Lung (tissue), 12 donors: ENCODE data around the gene SLX4. TPM values are rescaled to one million over a fixed set of nuclear protein-coding genes. Genes with fewer than 3 reads are reported as not detected.

Source experiments
- ATAC-seq: fragments of 200-7000 bp; cut with Tn5 transposase; one replicate; pipeline ENCODE4 v1.9.1; 2020; ENCODE audit warnings: moderate number of reproducible peaks; ENCODE audit not compliant: insufficient read depth, low FRiP score
- DNase-seq, 3 donors: peaks; one replicate each; pipeline ENCODE4 v3.0.0-alpha.2; 2013 to 2017
- H3K27ac ChIP-seq, 2 donors: one replicate each; pipeline ENCODE4 v1.5.1; 2013; ENCODE audit warnings: mild to moderate bottlenecking in 2 of 2, moderate library complexity in 2 of 2, control low read depth in 1 of 2, inconsistent platforms in 1 of 2, low read depth in 1 of 2, low read length in 1 of 2
- H3K27me3 ChIP-seq, 3 donors: one replicate each; pipeline ENCODE4 v1.5.1; 2013; ENCODE audit warnings: low read length in 2 of 3; ENCODE audit not compliant: control insufficient read depth in 3 of 3, insufficient read depth in 3 of 3
- H3K36me3 ChIP-seq, 4 donors: one replicate each; pipeline ENCODE4 v1.5.1; 2013; ENCODE audit warnings: low read length in 4 of 4, mild to moderate bottlenecking in 1 of 4, moderate library complexity in 1 of 4; ENCODE audit not compliant: control insufficient read depth in 4 of 4, insufficient read depth in 4 of 4
- H3K4me1 ChIP-seq, 5 donors: one replicate each; pipeline ENCODE4 v1.5.1; 2013; ENCODE audit warnings: low read length in 5 of 5, mild to moderate bottlenecking in 2 of 5, moderate library complexity in 1 of 5; ENCODE audit not compliant: control insufficient read depth in 5 of 5, insufficient read depth in 5 of 5
- H3K4me3 ChIP-seq: one replicate; pipeline ENCODE4 v1.5.1; 2013; ENCODE audit warnings: mild to moderate bottlenecking, control low read depth, moderate library complexity
- H3K9ac ChIP-seq, 2 donors: one replicate each; pipeline ENCODE4 v1.5.1; 2013; ENCODE audit warnings: low read length in 2 of 2, control low read depth in 1 of 2; ENCODE audit not compliant: insufficient read depth in 1 of 2
- H3K9me3 ChIP-seq, 4 donors: one replicate each; pipeline ENCODE4 v1.5.1; 2013; ENCODE audit warnings: low read length in 3 of 4, mild to moderate bottlenecking in 1 of 4, moderate library complexity in 1 of 4; ENCODE audit not compliant: control insufficient read depth in 4 of 4, insufficient read depth in 3 of 4
- WGBS, 2 donors: extraction: QIAGEN DNeasy Blood & Tissue Kit; methylation state at CpG; one replicate each; pipeline ENCODE4 v1.1.7; 2013; 5-methylcytosine and 5-hydroxymethylcytosine counted together
- polyA plus RNA-seq, 2 donors: library from polyadenylated mRNA; stranded (reverse); fragments of 200-250 nt; gene quantifications; one replicate each; pipeline ENCODE4 v1.2.1, GENCODE V29; 2013
- total RNA-seq, 2 donors: library from RNA; depleted of rRNA in 1 of 2; stranded (reverse); fragments of >200 nt in 1 of 2; gene quantifications; one replicate each; pipeline ENCODE4 v1.2.1, GENCODE V29; 2014 to 2021
- TF ChIP-seq, protein P1 (sequence below): IDR thresholded peaks from 2 replicates; pipeline ENCODE4 v1.5.1; 2012; ENCODE audit warnings: mild to moderate bottlenecking; ENCODE audit errors: control extremely low read depth, extremely low read depth
- donor health status: control.
- donor health status: control.
- donor health status: Bipolar disorder and iron deficiency.
- donor health status: healthy.
- donor health status: DM: yes; HTN: yes; CAD: no.

Gene SLX4
- total and polyA plus RNA-seq, 4 donors, result 2.4 to 7.0 (median 3.7) TPM

- WGBS, 2 donors, result 28 to 79% methylated on average over 27 of the region's 27 CpGs
- TF ChIP-seq, protein P1, sequence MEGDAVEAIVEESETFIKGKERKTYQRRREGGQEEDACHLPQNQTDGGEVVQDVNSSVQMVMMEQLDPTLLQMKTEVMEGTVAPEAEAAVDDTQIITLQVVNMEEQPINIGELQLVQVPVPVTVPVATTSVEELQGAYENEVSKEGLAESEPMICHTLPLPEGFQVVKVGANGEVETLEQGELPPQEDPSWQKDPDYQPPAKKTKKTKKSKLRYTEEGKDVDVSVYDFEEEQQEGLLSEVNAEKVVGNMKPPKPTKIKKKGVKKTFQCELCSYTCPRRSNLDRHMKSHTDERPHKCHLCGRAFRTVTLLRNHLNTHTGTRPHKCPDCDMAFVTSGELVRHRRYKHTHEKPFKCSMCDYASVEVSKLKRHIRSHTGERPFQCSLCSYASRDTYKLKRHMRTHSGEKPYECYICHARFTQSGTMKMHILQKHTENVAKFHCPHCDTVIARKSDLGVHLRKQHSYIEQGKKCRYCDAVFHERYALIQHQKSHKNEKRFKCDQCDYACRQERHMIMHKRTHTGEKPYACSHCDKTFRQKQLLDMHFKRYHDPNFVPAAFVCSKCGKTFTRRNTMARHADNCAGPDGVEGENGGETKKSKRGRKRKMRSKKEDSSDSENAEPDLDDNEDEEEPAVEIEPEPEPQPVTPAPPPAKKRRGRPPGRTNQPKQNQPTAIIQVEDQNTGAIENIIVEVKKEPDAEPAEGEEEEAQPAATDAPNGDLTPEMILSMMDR, result no peak
- Histone ChIP-seq H3K4me3 (no peak overlapping the region), H3K4me1 (peaks cover 0 to 6% (median 0%) of the 10 kb centered on the region in 5 donors), H3K27ac (no peak overlapping the region), H3K27me3 (no peaks in the 10 kb centered on the region), H3K9me3 (no peaks in the 10 kb centered on the region), H3K9ac (no peak overlapping the region), H3K36me3 (peaks cover 0 to 16% (median 13%) of the 10 kb centered on the region in 4 donors)
- ATAC-seq (peak; percentile 30), DNase-seq (no peak)
These were observed 21.9 kb downstream of the SLX4 start for GRCh38 chr16:3589441-3589921.

- DNase-seq (no peak), ATAC-seq (no peak)
- Histone ChIP-seq H3K4me1 (peaks cover 0 to 6% (median 0%) of the 10 kb centered on the region in 5 donors), H3K27ac (no peak overlapping the region), H3K36me3 (peaks cover 0 to 16% (median 13%) of the 10 kb centered on the region in 4 donors), H3K9me3 (no peaks in the 10 kb centered on the region), H3K9ac (no peak overlapping the region), H3K27me3 (no peaks in the 10 kb centered on the region), H3K4me3 (no peak overlapping the region)
- TF ChIP-seq, protein P1, result no peak
- 57 to 80% methylated on average over 22 of the region's 22 CpGs for WGBS, 2 donors
These were observed 22.4 kb downstream of the SLX4 start for GRCh38 chr16:3589001-3589400.

DNA sequence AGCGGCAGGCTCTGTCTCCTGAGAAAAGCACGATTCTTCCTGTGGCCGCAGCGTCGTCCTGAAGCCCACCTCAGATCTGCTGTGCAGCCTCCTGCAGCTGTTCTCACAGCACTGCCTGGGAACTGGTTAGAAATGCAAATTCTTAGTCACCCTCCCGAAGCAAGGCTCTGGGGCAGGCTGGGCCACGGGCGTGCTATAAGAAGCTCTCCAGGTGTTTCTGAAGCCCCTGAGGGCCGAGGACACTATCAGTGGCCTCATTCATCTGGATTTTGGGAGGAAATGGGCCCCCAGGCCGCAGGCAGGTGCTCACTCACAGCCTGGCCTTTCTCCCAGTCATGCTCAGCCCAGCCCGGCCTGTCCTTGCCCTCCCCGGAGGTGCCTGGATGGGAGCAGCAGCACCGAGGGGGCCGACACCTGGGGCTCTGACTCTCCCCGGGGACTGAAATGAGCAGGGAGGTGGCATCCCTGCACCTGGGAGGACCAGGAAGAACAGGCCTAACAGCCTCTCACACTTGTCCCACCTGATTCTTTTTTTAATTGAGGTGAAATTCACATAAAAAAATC lies 23.8 kb downstream of the SLX4 start:
- ATAC-seq (no peak), DNase-seq (no peak)
- Histone ChIP-seq H3K27me3 (no peaks in the 10 kb centered on the region), H3K4me1 (peaks cover 0 to 6% (median 0%) of the 10 kb centered on the region in 5 donors), H3K36me3 (peaks cover 0 to 22% (median 13%) of the 10 kb centered on the region in 4 donors), H3K4me3 (no peak overlapping the region), H3K9ac (no peak overlapping the region), H3K9me3 (no peaks in the 10 kb centered on the region), H3K27ac (no peak overlapping the region)
- TF ChIP-seq, protein P1, result no peak
- 91 to 93% methylated on average over 15 of the region's 15 CpGs for WGBS, 2 donors
